OCI-LY7 (cell line): ENCODE measurements around the gene ZIM2. TPM values are rescaled to one million over a fixed set of nuclear protein-coding genes. Genes with fewer than 3 reads are reported as not detected.

Experiments used
- BruUV-seq: library from RNA; stranded (reverse); fragments of 400-500 nt; replicated peaks from 2 replicates; lab custom pipeline; 2021; lab: Mats Ljungman, UMichigan
- CTCF ChIA-PET: fragments of 300-600 bp; sonication (Branson Sonifier 250); formaldehyde crosslinking; loops from one replicate; lab custom pipeline; 2022; ENCODE audit warnings: antibody characterized with exemption; ENCODE audit not compliant: unreplicated experiment; lab: Charles Lee
- POLR2A ChIA-PET: fragments of 300-600 bp; sonication (Branson Sonifier 250); formaldehyde crosslinking; loops from one replicate; lab custom pipeline; 2022; ENCODE audit warnings: antibody characterized with exemption; lab: Charles Lee
- DNase-seq: peaks from one replicate; pipeline ENCODE4 v3.0.0-alpha.2; 2015; ENCODE audit warnings: low spot score
- H2AFZ ChIP-seq: fragments of 200-600 bp; sonication (generic), shearing (Covaris generic); 2 replicates; pipeline ENCODE4 v1.6.1; 2014; ENCODE audit warnings: mild to moderate bottlenecking, antibody characterized with exemption, low read length, moderate library complexity
- H3K27ac ChIP-seq: fragments of 200-600 bp; sonication (generic); 2 replicates; pipeline ENCODE4 v1.5.1; 2014; ENCODE audit warnings: mixed run types, low read depth, mild to moderate bottlenecking, moderate library complexity, low read length, inconsistent platforms; ENCODE audit not compliant: poor library complexity, severe bottlenecking
- H3K36me3 ChIP-seq: fragments of 200-600 bp; sonication (generic); 2 replicates; pipeline ENCODE4 v1.6.1; 2014; ENCODE audit warnings: mild to moderate bottlenecking, antibody characterized with exemption, low read length, moderate library complexity, mixed read lengths; ENCODE audit not compliant: insufficient read depth
- H3K4me1 ChIP-seq: fragments of 200-600 bp; sonication (generic); 2 replicates; pipeline ENCODE4 v1.5.1; 2014; ENCODE audit warnings: mild to moderate bottlenecking, low read length; ENCODE audit not compliant: insufficient read depth, poor library complexity, severe bottlenecking
- H3K4me2 ChIP-seq: fragments of 200-600 bp; sonication (generic); 2 replicates; pipeline ENCODE4 v1.6.1; 2014; ENCODE audit warnings: mild to moderate bottlenecking, low read length
- H3K4me3 ChIP-seq: fragments of 200-600 bp; sonication (generic); 2 replicates; pipeline ENCODE4 v1.5.1; 2014; ENCODE audit warnings: mild to moderate bottlenecking, low read depth, low read length; ENCODE audit not compliant: poor library complexity, severe bottlenecking
- H3K79me2 ChIP-seq: fragments of 200-600 bp; sonication (generic); 2 replicates; pipeline ENCODE4 v1.6.1; 2016; ENCODE audit warnings: low read depth, mild to moderate bottlenecking, low read length, moderate library complexity, mixed read lengths; ENCODE audit not compliant: insufficient read depth
- H3K9me2 ChIP-seq: fragments of 200-600 bp; sonication (generic); 2 replicates; pipeline ENCODE4 v1.6.1; 2016; ENCODE audit warnings: mild to moderate bottlenecking, low read length, mixed read lengths; ENCODE audit not compliant: insufficient read depth
- H3K9me3 ChIP-seq: fragments of 200-600 bp; sonication (generic); 2 replicates; pipeline ENCODE4 v1.6.1; 2014; ENCODE audit warnings: mild to moderate bottlenecking, mixed run types, low read length, mixed read lengths
- H4K20me1 ChIP-seq: fragments of 200-600 bp; sonication (generic); 2 replicates; pipeline ENCODE4 v1.6.1; 2014; ENCODE audit warnings: mild to moderate bottlenecking, antibody characterized with exemption, low read length, moderate library complexity, mixed read lengths; ENCODE audit not compliant: insufficient read depth
- CTCF ChIP-seq: fragments of 200-600 bp; sonication (generic); conservative IDR thresholded peaks from 2 replicates; pipeline ENCODE4 v1.5.1; 2014; ENCODE audit warnings: mild to moderate bottlenecking, antibody characterized with exemption, low read length, moderate library complexity, mixed read lengths
- EZH2phosphoT487 ChIP-seq: fragments of 200-600 bp; sonication (generic); IDR thresholded peaks from 2 replicates; pipeline ENCODE4 v1.6.1; 2018; ENCODE audit warnings: low read depth, borderline replicate concordance, mild to moderate bottlenecking, mixed run types, antibody characterized with exemption, low read length, moderate library complexity, mixed read lengths
- intact Hi-C: fragments of 100-400 bp; cut with micrococcal nuclease; formaldehyde crosslinking; loops from one replicate; pipeline ENCODE4 v1.10.0; 2022; ENCODE audit not compliant: unreplicated experiment
- small RNA-seq: library from RNA; depleted of rRNA; stranded (forward); fragments of <200 nt; gene quantifications from one replicate; pipeline ENCODE3, GENCODE V24; 2014
- total RNA-seq, 2 experiments: library from RNA; depleted of rRNA in 1 of 2; stranded (reverse); fragments of >200 nt in 1 of 2; shearing (Covaris generic) in 1 of 2; gene quantifications; 2 replicates each; pipeline ENCODE4 v1.2.3, GENCODE V29; 2014 to 2022

The ZIM2 gene
- total RNA-seq, 2 experiments from 2014 or later, result not detected

DNA sequence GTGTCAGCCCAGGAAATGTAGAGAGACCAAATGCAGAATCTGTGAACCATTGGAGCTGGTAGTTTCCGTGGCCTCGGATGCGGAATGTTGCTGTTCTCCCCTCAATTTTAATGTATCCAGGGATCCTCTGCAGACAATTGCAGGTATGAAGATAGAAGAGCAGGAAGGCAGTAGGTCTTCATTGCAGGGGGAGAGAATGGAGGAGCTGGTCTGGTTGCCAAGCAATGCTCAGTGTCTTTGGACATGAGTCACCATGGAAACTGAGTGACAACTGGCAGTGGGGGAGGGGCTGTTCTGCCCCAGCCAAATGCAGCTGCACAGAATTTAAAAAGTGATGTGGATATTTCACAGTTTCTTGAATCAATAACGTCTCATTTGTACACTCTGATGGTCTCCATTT, 112.8 kb downstream of the ZIM2 start:
- H3K4me2 ChIP-seq, result no peak overlapping the region
- no peak for TF ChIP-seq EZH2phosphoT487
- no peak for TF ChIP-seq CTCF
- intact Hi-C loops, result no loop called here
- H3K79me2 ChIP-seq, result no peaks in the 10 kb centered on the region
- no peaks in the 10 kb centered on the region for H3K9me3 ChIP-seq
- ChIA-PET CTCF (no interaction called here), POLR2A (no interaction called here)
- no peaks in the 10 kb centered on the region for H4K20me1 ChIP-seq
- DNase-seq, result no peak
- H3K27ac ChIP-seq, result no peak overlapping the region
- no peaks in the 10 kb centered on the region for H3K4me1 ChIP-seq
- no peaks in the 10 kb centered on the region for H3K36me3 ChIP-seq
- no TSS peak for BruUV-seq
- no peak overlapping the region for H3K4me3 ChIP-seq
- H3K9me2 ChIP-seq, result no peaks in the 10 kb centered on the region
- H2AFZ ChIP-seq, result no peak overlapping the region

- peak; percentile 60 for TF ChIP-seq CTCF
- TF ChIP-seq EZH2phosphoT487, result no peak
- H3K9me2 ChIP-seq, result no peaks in the 10 kb centered on the region
- intact Hi-C loops, result no loop called here
- CTCF ChIA-PET, result no interaction called here
- POLR2A ChIA-PET, result no interaction called here
- H3K9me3 ChIP-seq, result no peaks in the 10 kb centered on the region
- H3K4me2 ChIP-seq, result no peak overlapping the region
- no peaks in the 10 kb centered on the region for H3K4me1 ChIP-seq
- DNase-seq, result peak; percentile 4
- H3K4me3 ChIP-seq, result no peak overlapping the region
- no peaks in the 10 kb centered on the region for H3K36me3 ChIP-seq
- no peaks in the 10 kb centered on the region for H4K20me1 ChIP-seq
- H2AFZ ChIP-seq, result no peak overlapping the region
- BruUV-seq, result no TSS peak
- H3K27ac ChIP-seq, result no peak overlapping the region
- no peaks in the 10 kb centered on the region for H3K79me2 ChIP-seq
These were observed 114.6 kb downstream of the ZIM2 start for GRCh38 chr19:56725829-56726424.

Small RNAs within 50 kb of the gene (small RNA-seq; reads per million reads assigned to genes)
- gene AC006115.2, result not detected

Other genes starting within 250 kb of the ZIM2 start
- gene ZNF71, start 245.4 kb downstream of the ZIM2 start, total RNA-seq (2014; rRNA removed; shearing (Covaris generic)), result 5.6 and 6.2 TPM in 2 replicates
- gene ZNF71, start 245.4 kb downstream of the ZIM2 start, total RNA-seq (2022), result 4.5 and 6.3 TPM in 2 replicates
- 0.18 TPM in 1 of 2 replicates, not detected in the other for gene SMIM17, start 197.6 kb downstream of the ZIM2 start, total RNA-seq (2014; rRNA removed; shearing (Covaris generic))
- gene SMIM17, start 197.6 kb downstream of the ZIM2 start, total RNA-seq (2022), result not detected in 2 replicates
- gene ZNF835, start 169.0 kb downstream of the ZIM2 start, total RNA-seq (2014; rRNA removed; shearing (Covaris generic)), result not detected in 2 replicates
- not detected in 2 replicates for gene ZNF835, start 169.0 kb downstream of the ZIM2 start, total RNA-seq (2022)
- not detected in 2 replicates for gene PEG3, start within 50 bp of the ZIM2 start, total RNA-seq (2014; rRNA removed; shearing (Covaris generic))
- not detected in 2 replicates for gene PEG3, start within 50 bp of the ZIM2 start, total RNA-seq (2022)